GM18858 (cell line): ENCODE measurements around the gene DEXI.
"Not testable (repeated sequence)": the region's sequence is repeated elsewhere in the genome, so short reads cannot be mapped to it uniquely, and the experiment has no call there.

Source experiments
- ATAC-seq: cut with Tn5 transposase; IDR thresholded peaks from one replicate; pipeline ENCODE4 v1.9.1; 2021; ENCODE audit not compliant: unreplicated experiment

Gene DEXI

GRCh38 chr16:10969615-10970014 is 27.3 kb upstream of the DEXI start:
- no peak for ATAC-seq

GRCh38 chr16:10968498-10968897 is 26.2 kb upstream of the DEXI start:
- no peak for ATAC-seq

GRCh38 chr16:10967986-10968385 is 25.7 kb upstream of the DEXI start:
- ATAC-seq: no peak

- not testable (repeated sequence) for ATAC-seq
Measured at GRCh38 chr16:10966559-10966958, 24.3 kb upstream of the DEXI start.

- no peak for ATAC-seq
Measured at GRCh38 chr16:10966129-10966528, 23.9 kb upstream of the DEXI start.

GRCh38 chr16:10965440-10966061 is 23.3 kb upstream of the DEXI start:
- peak; percentile 43 for ATAC-seq

- ATAC-seq: peak; percentile 48
Measured at GRCh38 chr16:10964891-10965326, 22.6 kb upstream of the DEXI start.

- ATAC-seq: no peak
Measured at GRCh38 chr16:10964039-10964890, 22.0 kb upstream of the DEXI start.

GRCh38 chr16:10961231-10961630 is 19.0 kb upstream of the DEXI start:
- no peak for ATAC-seq

GRCh38 chr16:10959161-10959560 is 16.9 kb upstream of the DEXI start:
- ATAC-seq: no peak

- ATAC-seq: no peak
Measured at GRCh38 chr16:10957771-10958482, 15.7 kb upstream of the DEXI start.

GRCh38 chr16:10954903-10955302 is 12.6 kb upstream of the DEXI start:
- ATAC-seq: no peak

- ATAC-seq: no peak
Measured at GRCh38 chr16:10951026-10951425, 8.8 kb upstream of the DEXI start.

- no peak for ATAC-seq
Measured at GRCh38 chr16:10950393-10950792, 8.1 kb upstream of the DEXI start.

GRCh38 chr16:10949424-10949970 is 7.2 kb upstream of the DEXI start:
- ATAC-seq: peak; percentile 63

- ATAC-seq: no peak
Measured at GRCh38 chr16:10947211-10947787, 5.0 kb upstream of the DEXI start.

- no peak for ATAC-seq
Measured at GRCh38 chr16:10946308-10946707, 4.0 kb upstream of the DEXI start.

GRCh38 chr16:10945065-10945787 is 3.0 kb upstream of the DEXI start:
- no peak for ATAC-seq

GRCh38 chr16:10944249-10945064 is 2.2 kb upstream of the DEXI start, which contains the start of gene CLEC16A:
TSS of gene CLEC16A (plus strand) at chr16:10944564. CDS start at chr16:10944718, 154 bp downstream.
- peak; percentile 67 for ATAC-seq

GRCh38 chr16:10943064-10943353 is 741 bp upstream of the DEXI start:
- ATAC-seq: no peak
